ENCODE results near the gene FHAD1. TPM values are rescaled to one million over a fixed set of nuclear protein-coding genes. Genes with fewer than 3 reads are reported as not detected.

FHAD1 gene
- total RNA-seq, 1 donor from 2014 or later, result not detected

DNA sequence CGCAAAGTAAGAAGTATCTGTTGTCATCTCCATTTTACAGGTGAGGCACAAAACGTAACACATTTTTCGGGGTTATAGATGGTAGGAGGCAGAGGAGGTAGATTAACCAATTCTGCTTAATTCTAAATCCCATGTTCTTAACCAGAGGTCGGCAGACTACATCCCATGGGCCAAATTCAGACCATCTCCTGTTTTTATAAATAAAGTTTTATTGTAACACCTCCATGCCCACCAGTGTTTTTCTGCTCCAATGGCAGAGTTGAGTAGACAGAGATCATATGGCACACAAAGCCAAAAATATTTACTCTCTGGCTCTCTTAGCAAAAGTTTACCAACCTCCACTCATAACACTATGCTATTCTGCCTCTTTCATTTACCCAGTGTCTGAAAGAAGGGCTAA lies 30.9 kb downstream of the FHAD1 start:
- TF ChIP-seq, protein P1, sequence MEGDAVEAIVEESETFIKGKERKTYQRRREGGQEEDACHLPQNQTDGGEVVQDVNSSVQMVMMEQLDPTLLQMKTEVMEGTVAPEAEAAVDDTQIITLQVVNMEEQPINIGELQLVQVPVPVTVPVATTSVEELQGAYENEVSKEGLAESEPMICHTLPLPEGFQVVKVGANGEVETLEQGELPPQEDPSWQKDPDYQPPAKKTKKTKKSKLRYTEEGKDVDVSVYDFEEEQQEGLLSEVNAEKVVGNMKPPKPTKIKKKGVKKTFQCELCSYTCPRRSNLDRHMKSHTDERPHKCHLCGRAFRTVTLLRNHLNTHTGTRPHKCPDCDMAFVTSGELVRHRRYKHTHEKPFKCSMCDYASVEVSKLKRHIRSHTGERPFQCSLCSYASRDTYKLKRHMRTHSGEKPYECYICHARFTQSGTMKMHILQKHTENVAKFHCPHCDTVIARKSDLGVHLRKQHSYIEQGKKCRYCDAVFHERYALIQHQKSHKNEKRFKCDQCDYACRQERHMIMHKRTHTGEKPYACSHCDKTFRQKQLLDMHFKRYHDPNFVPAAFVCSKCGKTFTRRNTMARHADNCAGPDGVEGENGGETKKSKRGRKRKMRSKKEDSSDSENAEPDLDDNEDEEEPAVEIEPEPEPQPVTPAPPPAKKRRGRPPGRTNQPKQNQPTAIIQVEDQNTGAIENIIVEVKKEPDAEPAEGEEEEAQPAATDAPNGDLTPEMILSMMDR (IDR thresholded peaks at IDR 0.05), result no peak
- no peak for TF ChIP-seq POLR2A (IDR thresholded peaks at IDR 0.05)
- TF ChIP-seq POLR2AphosphoS5 (IDR thresholded peaks at IDR 0.05; ENCODE audit: insufficient read depth in 1 of 2, low read depth in 1 of 2), result no peak
- DNase-seq (ENCODE audit: extremely low spot score in 2 of 2), result peak in 1 of 2 donors; percentile 8
- Histone ChIP-seq H3K4me1 (no peaks in the 10 kb centered on the region), H3K4me3 (no peak overlapping the region), H3K27me3 (no peaks in the 10 kb centered on the region), H3K9me3 (no peaks in the 10 kb centered on the region), H3K36me3 (no peaks in the 10 kb centered on the region), H3K27ac (no peak overlapping the region)
- intact Hi-C loops (cut with DNase I), result no loop called here

DNA sequence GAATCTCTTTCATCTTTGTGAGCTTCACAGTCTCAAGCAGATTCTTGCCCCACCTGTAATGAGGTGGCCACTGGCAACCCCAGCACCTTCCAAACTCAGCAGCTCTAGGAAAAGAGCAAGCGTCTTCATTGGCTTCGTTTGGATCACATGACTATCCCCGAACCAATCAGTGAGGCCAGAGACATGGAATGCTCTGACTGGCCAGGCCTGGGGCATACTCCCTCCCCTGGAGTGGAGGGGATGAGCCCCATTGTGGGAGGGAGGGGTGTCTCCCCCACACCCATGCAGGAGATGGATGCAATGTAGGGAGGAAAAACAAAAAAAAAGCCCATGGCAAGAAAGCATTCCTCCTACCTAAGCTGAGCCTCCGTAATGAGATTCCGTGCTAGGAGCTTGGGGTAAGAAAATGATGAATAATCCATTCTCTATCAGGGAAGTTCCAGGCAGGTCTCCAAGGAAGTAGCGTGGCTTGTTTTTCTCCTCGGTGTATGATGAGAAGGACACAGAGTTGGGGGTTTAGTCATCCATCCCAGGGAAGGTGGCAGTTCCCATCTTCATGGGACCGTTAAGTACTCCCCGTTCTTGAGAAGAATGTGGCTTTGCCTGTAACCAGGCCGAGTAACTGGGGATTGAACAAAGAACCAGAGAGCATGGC lies 32.7 kb downstream of the FHAD1 start:
- intact Hi-C loops (cut with DNase I), result no loop called here
- TF ChIP-seq POLR2AphosphoS5 (IDR thresholded peaks at IDR 0.05; ENCODE audit: insufficient read depth in 1 of 2, low read depth in 1 of 2), result no peak
- TF ChIP-seq, protein P1 (IDR thresholded peaks at IDR 0.05), result no peak
- TF ChIP-seq POLR2A (IDR thresholded peaks at IDR 0.05), result no peak
- H3K27ac ChIP-seq, result no peak overlapping the region
- no peak overlapping the region for H3K4me3 ChIP-seq
- peaks cover 5% of the 10 kb centered on the region for H3K4me1 ChIP-seq
- H3K9me3 ChIP-seq, result no peaks in the 10 kb centered on the region
- H3K27me3 ChIP-seq, result no peaks in the 10 kb centered on the region
- DNase-seq (ENCODE audit: extremely low spot score in 2 of 2), result peak in 1 of 2 donors; percentile 40
- H3K36me3 ChIP-seq, result no peaks in the 10 kb centered on the region

DNA sequence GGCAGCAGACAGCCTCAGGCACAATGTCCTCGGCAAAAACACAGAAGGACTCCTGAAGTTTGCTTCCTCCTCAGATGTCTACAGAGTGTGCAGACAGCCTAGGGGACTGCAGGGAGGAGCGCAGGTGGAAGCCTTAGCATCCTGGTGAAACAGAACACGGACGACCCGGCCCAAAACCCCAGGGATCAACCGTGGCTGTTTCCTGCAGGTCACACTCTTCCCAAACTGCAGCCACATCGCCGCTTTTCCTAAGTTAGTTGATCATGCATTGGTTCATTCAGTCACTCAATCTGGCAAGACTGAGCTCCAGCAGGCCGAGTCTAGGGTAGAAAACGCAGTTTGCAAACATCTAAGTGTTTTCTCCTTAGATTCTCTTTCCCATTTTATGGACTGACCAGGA lies 33.4 kb downstream of the FHAD1 start:
- intact Hi-C loops (cut with DNase I), result no loop called here
- H3K4me3 ChIP-seq, result no peak overlapping the region
- no peak overlapping the region for H3K27ac ChIP-seq
- H3K36me3 ChIP-seq, result no peaks in the 10 kb centered on the region
- no peak for DNase-seq (ENCODE audit: extremely low spot score in 2 of 2)
- H3K27me3 ChIP-seq, result no peaks in the 10 kb centered on the region
- H3K4me1 ChIP-seq, result peaks cover 5% of the 10 kb centered on the region
- H3K9me3 ChIP-seq, result no peaks in the 10 kb centered on the region
- TF ChIP-seq, protein P1 (IDR thresholded peaks at IDR 0.05), result no peak
- TF ChIP-seq POLR2AphosphoS5 (IDR thresholded peaks at IDR 0.05; ENCODE audit: insufficient read depth in 1 of 2, low read depth in 1 of 2) (no peak), POLR2A (IDR thresholded peaks at IDR 0.05) (no peak)

DNA sequence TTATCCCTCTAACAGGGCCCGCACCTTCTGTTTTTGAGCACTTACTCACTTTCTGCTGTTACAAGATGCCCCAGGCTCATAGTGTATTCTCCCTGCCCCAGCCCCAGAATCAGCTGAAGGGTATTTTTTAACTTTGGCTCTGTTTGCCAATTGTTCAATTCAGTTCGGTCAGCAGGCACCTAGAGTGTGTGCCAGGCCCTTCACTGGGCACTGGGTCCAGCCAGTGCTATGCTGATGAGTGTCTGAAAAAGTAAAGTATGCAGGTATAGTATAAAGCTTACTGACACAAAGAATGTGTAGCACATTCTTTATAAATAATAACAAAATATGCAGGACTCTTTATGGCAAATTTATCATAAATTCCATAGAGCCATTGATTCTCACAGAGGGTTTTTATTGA lies 35.0 kb downstream of the FHAD1 start:
- H3K9me3 ChIP-seq, result no peaks in the 10 kb centered on the region
- H3K4me1 ChIP-seq, result peaks cover 5% of the 10 kb centered on the region
- no peak for DNase-seq (ENCODE audit: extremely low spot score in 2 of 2)
- intact Hi-C loops (cut with DNase I), result no loop called here
- no peak overlapping the region for H3K27ac ChIP-seq
- H3K4me3 ChIP-seq, result no peak overlapping the region
- H3K36me3 ChIP-seq, result no peaks in the 10 kb centered on the region
- H3K27me3 ChIP-seq, result no peaks in the 10 kb centered on the region
- TF ChIP-seq POLR2AphosphoS5 (IDR thresholded peaks at IDR 0.05; ENCODE audit: insufficient read depth in 1 of 2, low read depth in 1 of 2) (no peak), POLR2A (IDR thresholded peaks at IDR 0.05) (no peak)
- TF ChIP-seq, protein P1 (IDR thresholded peaks at IDR 0.05), result no peak

DNA sequence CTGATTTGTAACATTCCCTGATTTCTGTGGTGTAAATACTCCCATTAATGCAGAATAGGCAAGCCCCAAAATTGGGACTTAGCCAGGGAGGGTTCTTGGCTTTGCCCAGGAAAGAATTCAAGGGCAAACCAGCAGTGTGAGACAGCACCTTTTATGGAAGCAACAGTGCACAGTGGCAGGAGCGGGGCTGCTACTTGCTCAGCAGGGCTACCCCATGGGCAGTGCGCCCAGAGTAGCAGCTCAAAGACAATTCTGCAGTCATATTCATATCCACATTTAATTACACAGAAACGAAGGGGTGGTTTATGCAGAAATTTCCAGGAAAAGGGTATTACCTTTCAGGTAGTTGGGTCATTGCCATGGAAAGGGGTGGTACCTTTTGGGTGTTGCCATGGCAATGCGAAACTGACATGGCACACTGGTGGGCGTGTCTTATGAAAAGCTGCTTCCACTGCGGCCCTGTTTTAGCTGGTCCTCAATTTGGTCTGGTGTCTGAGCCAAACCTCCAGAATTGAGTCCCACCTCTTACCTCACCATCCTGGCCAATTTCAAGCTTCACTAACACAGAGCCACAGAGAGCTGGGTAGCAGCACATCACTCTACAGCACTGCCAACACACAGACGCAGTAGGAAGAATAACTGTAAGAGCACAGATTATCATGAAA lies 35.9 kb downstream of the FHAD1 start:
- TF ChIP-seq, protein P1 (IDR thresholded peaks at IDR 0.05), result no peak
- no peak for TF ChIP-seq POLR2A (IDR thresholded peaks at IDR 0.05)
- TF ChIP-seq POLR2AphosphoS5 (IDR thresholded peaks at IDR 0.05; ENCODE audit: insufficient read depth in 1 of 2, low read depth in 1 of 2), result no peak
- peaks cover 5% of the 10 kb centered on the region for H3K4me1 ChIP-seq
- H3K27me3 ChIP-seq, result no peaks in the 10 kb centered on the region
- H3K36me3 ChIP-seq, result no peaks in the 10 kb centered on the region
- H3K9me3 ChIP-seq, result no peaks in the 10 kb centered on the region
- no peak overlapping the region for H3K27ac ChIP-seq
- no peak overlapping the region for H3K4me3 ChIP-seq
- no peak for DNase-seq (ENCODE audit: extremely low spot score in 2 of 2)
- intact Hi-C loops (cut with DNase I), result no loop called here
